Heart right ventricle (tissue), 16 donors: Measurements from ENCODE around the gene PIP4K2A. TPM values are rescaled to one million over a fixed set of nuclear protein-coding genes. Genes with fewer than 3 reads are reported as not detected.

Experiments
- ATAC-seq, 8 donors: fragments of 200-7000 bp; cut with Tn5 transposase; one replicate each; pipeline ENCODE4 v1.9.1; 2020; ENCODE audit warnings: mild to moderate bottlenecking in 8 of 8, moderate library complexity in 8 of 8, moderate number of reproducible peaks in 1 of 8
- DNase-seq, 2 donors: peaks; one replicate each; pipeline ENCODE4 v3.0.0-alpha.2; 2020
- H3K27ac ChIP-seq, 10 donors: fragments of 200-600 bp; sonication (generic) in 2 of 10; one replicate each; pipeline versions ENCODE4 v1.5.0 to v1.8.0; 2020 to 2022; ENCODE audit warnings: mild to moderate bottlenecking in 3 of 10
- H3K27me3 ChIP-seq, 7 donors: fragments of 200-600 bp; one replicate each; pipeline ENCODE4 v1.8.0; 2021 to 2022; ENCODE audit warnings: mild to moderate bottlenecking in 2 of 7
- H3K36me3 ChIP-seq, 9 donors: fragments of 200-600 bp; sonication (generic) in 1 of 9; one replicate each; pipeline versions ENCODE4 v1.5.0 to v1.8.0; 2020 to 2022; ENCODE audit warnings: mild to moderate bottlenecking in 2 of 9
- H3K4me1 ChIP-seq, 9 donors: fragments of 200-600 bp; sonication (generic) in 1 of 9; one replicate each; pipeline versions ENCODE4 v1.5.0 to v1.8.0; 2020 to 2022; ENCODE audit warnings: mild to moderate bottlenecking in 4 of 9
- H3K4me3 ChIP-seq, 10 donors: fragments of 200-600 bp; sonication (generic) in 2 of 10; one replicate each; pipeline versions ENCODE4 v1.5.0 to v1.8.0; 2020 to 2022; ENCODE audit warnings: mild to moderate bottlenecking in 7 of 10, moderate library complexity in 2 of 10
- H3K9me3 ChIP-seq, 11 donors: fragments of 200-600 bp in 10 of 11; sonication (generic) in 2 of 11; one replicate each; pipeline versions ENCODE4 v1.5.0 to v1.8.0; 2013 to 2022; ENCODE audit warnings: mild to moderate bottlenecking in 2 of 11, control low read depth in 1 of 11, moderate library complexity in 1 of 11
- CTCF ChIP-seq, 9 donors: fragments of 200-600 bp; sonication (generic) in 2 of 9; IDR thresholded peaks; one replicate each; pipeline versions ENCODE4 v1.5.0 to v1.8.0; 2021 to 2022; ENCODE audit warnings: antibody characterized with exemption in 9 of 9, mild to moderate bottlenecking in 5 of 9, moderate library complexity in 1 of 9
- WGBS, 2 donors: extraction: QIAGEN DNeasy Blood & Tissue Kit; methylation state at CpG; one replicate each; pipeline ENCODE4 v1.1.7; 2013; ENCODE audit warnings: inconsistent platforms in 1 of 2; 5-methylcytosine and 5-hydroxymethylcytosine counted together
- intact Hi-C, 10 donors: fragments of 100-400 bp; cut with DNase I; formaldehyde crosslinking; loops; one replicate each; pipeline versions ENCODE4 v1.11.1 to v1.14.2; 2022
- polyA plus RNA-seq, 2 donors: library from polyadenylated mRNA; stranded (reverse); fragments of 200-250 nt; gene quantifications; one replicate each; pipeline ENCODE4 v1.2.3, GENCODE V29; 2013
- total RNA-seq, 10 donors: library from RNA; stranded (reverse); fragmentation: NEBNext Ultra II Directional in 3 of 10; extraction: Animal tissue kit (Norgen Biotek cat#: 25700) in 3 of 10; gene quantifications; one replicate each; pipeline versions ENCODE4 v1.2.1 to v1.2.4, GENCODE V29; 2021 to 2023
- donor health status: Arrhythmogenic right ventricular cardiomyopathy.
- donor health status: ischemic (EF 13 %, LVEDD 7.1; RV severe dilation, severe dysfunction).
- donor health status: healthy with polysubstance abuse.
- donor health status: DM: no; HTN: yes; CAD: no.
- donor health status: DM: no; HTN: no; CAD: no.
- donor health status: ischemic (EF 25% LVEDD 6.9; RV normal size, moderate dysfunction).
- donor health status: ischemic (EF 25% LVEDD 5.7; RV mildly dilated, moderate dysfunction).
- donor health status: healthy.
- donor health status: DM: yes; HTN: yes; CAD: no.
- donor health status: Ischemic cardiomyopathy.
- donor health status: ischemic (EF 35%, LVEDD 5.7; RV mildly dilated, moderate dysfunction).
- donor health status: nonischemic (EF 11% LVEDD 7.7; RV severe dilation, severe dysfunction).
- donor health status: DM: yes; HTN: yes; CAD: no.
- donor health status: PGD.
- donor health status: ischemic (EF 29% LVEDD 5.4; RV normal size, mild dysfunction).
- donor health status: nonischemic (EF 23%, LVEDD 6.1; RV moderate dilation, normal function).

PIP4K2A gene
- total and polyA plus RNA-seq, 12 donors: 6.0 to 29.1 (median 13.3) TPM

DNA sequence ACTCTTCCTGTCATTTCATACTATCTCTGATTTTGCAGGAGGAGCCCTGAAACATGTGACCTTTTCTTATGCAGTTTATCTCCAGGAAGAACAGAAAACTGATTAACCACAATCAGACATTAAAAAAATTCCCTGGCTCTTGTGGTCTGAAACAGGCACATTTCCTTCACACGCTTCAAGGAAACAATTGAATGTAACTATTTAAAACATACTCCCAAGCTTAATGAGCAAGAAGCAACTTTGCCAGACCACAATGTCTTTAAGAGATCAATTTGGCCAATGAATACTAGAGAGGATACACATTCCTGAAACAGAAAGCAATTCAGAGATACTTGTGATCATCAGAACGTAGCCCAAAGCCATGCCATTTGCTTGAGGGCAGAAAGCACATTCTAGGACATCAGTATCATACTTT, 65.8 kb downstream of the PIP4K2A start:
- H3K4me1 ChIP-seq: peaks cover 0 to 93% (median 51%) of the 10 kb centered on the region in 9 donors
- peak overlapping the region in 2 of 10 donors; percentile 45 to 70 for H3K27ac ChIP-seq
- H3K9me3 ChIP-seq: no peaks in the 10 kb centered on the region
- intact Hi-C loops: no loop called here
- no peaks in the 10 kb centered on the region for H3K27me3 ChIP-seq
- H3K4me3 ChIP-seq: no peak overlapping the region
- TF ChIP-seq CTCF (IDR thresholded peaks at IDR 0.05): no peak
- 32 to 43% methylated on average over 2 of the region's 2 CpGs for WGBS, 2 donors
- ATAC-seq: peak in 1 of 8 donors; percentile 14
- peaks cover 0 to 4% (median 0%) of the 10 kb centered on the region in 9 donors for H3K36me3 ChIP-seq
- DNase-seq: no peak

GRCh38 chr10:22647244-22647643, 67.1 kb downstream of the PIP4K2A start:
- peak overlapping the region in 3 of 10 donors; percentile 22 to 70 (median 45) for H3K27ac ChIP-seq
- H3K27me3 ChIP-seq: no peaks in the 10 kb centered on the region
- intact Hi-C loops: no loop called here
- no peak overlapping the region for H3K4me3 ChIP-seq
- DNase-seq (no peak), ATAC-seq (no peak)
- H3K36me3 ChIP-seq: no peaks in the 10 kb centered on the region
- no peaks in the 10 kb centered on the region for H3K9me3 ChIP-seq
- WGBS, 2 donors: 60 to 63% methylated on average over 5 of the region's 5 CpGs
- TF ChIP-seq CTCF (IDR thresholded peaks at IDR 0.05): no peak
- H3K4me1 ChIP-seq: peaks cover 0 to 84% (median 41%) of the 10 kb centered on the region in 9 donors

- Histone ChIP-seq H3K4me1 (peaks cover 0 to 76% (median 33%) of the 10 kb centered on the region in 9 donors), H3K27me3 (no peaks in the 10 kb centered on the region), H3K36me3 (no peaks in the 10 kb centered on the region), H3K27ac (peak overlapping the region in 1 of 10 donors; percentile 70), H3K4me3 (no peak overlapping the region), H3K9me3 (no peaks in the 10 kb centered on the region)
- no peak for TF ChIP-seq CTCF (IDR thresholded peaks at IDR 0.05)
- intact Hi-C loops: no loop called here
- DNase-seq: no peak
- WGBS, 2 donors: 73 to 81% methylated on average over 2 of the region's 2 CpGs
- ATAC-seq: no peak
Measured at GRCh38 chr10:22646388-22646853, 68.0 kb downstream of the PIP4K2A start.

DNA sequence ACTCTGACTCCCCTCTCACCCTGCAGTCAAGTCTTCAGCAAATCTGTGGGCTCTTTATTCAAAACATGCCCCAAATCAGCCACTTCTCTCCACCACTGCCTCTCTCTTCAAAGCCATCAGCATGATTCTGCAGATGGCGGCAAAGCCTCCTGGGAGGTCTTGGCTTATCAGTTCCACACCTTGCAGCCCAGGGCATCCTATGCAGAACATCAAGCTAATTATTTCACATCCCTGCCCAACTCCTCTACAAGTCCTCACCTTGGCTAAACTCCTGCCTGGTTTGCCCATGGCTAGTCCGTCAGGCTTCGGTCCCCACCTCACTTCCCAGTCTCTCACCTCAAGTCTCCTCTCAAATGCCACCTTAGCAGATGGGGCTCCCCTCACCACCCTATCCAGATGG, 70.2 kb downstream of the PIP4K2A start:
- Histone ChIP-seq H3K9me3 (no peaks in the 10 kb centered on the region), H3K27me3 (no peaks in the 10 kb centered on the region), H3K4me3 (no peak overlapping the region), H3K27ac (peak overlapping the region in 1 of 10 donors; percentile 37), H3K4me1 (peaks cover 0 to 54% (median 25%) of the 10 kb centered on the region in 9 donors), H3K36me3 (no peaks in the 10 kb centered on the region)
- no peak for ATAC-seq
- no peak for DNase-seq
- no peak for TF ChIP-seq CTCF (IDR thresholded peaks at IDR 0.05)
- intact Hi-C loops: no loop called here
- 80 to 86% methylated on average over 3 of the region's 3 CpGs for WGBS, 2 donors
